HG02840 (cell line): ENCODE measurements around the gene CACNA1D.

Source experiments
- ATAC-seq: cut with Tn5 transposase; IDR thresholded peaks from one replicate; pipeline ENCODE4 v1.9.1; 2021; ENCODE audit warnings: mild to moderate bottlenecking, moderate library complexity, moderate number of reproducible peaks; ENCODE audit not compliant: unreplicated experiment, low FRiP score

Gene CACNA1D

GRCh38 chr3:53705024-53705745 lies 210.8 kb downstream of the CACNA1D start:
- ATAC-seq: no peak

- ATAC-seq: no peak
Measured at GRCh38 chr3:53705774-53706173, 211.4 kb downstream of the CACNA1D start.

- ATAC-seq: no peak
Measured at GRCh38 chr3:53707222-53707621, 212.8 kb downstream of the CACNA1D start.

- no peak for ATAC-seq
Measured at GRCh38 chr3:53708001-53708621, 213.7 kb downstream of the CACNA1D start.

- ATAC-seq: no peak
Measured at GRCh38 chr3:53709256-53709655, 214.8 kb downstream of the CACNA1D start.

GRCh38 chr3:53709860-53710674 lies 215.7 kb downstream of the CACNA1D start:
- ATAC-seq: no peak

- no peak for ATAC-seq
Measured at GRCh38 chr3:53711387-53711786, 217.0 kb downstream of the CACNA1D start.

- ATAC-seq: no peak
Measured at GRCh38 chr3:53712817-53713388, 218.5 kb downstream of the CACNA1D start.

- no peak for ATAC-seq
Measured at GRCh38 chr3:53713626-53714025, 219.2 kb downstream of the CACNA1D start.

GRCh38 chr3:53715815-53716483 lies 221.5 kb downstream of the CACNA1D start:
- no peak for ATAC-seq

GRCh38 chr3:53716998-53717397 lies 222.6 kb downstream of the CACNA1D start:
- no peak for ATAC-seq

- ATAC-seq: no peak
Measured at GRCh38 chr3:53718462-53718861, 224.1 kb downstream of the CACNA1D start.

GRCh38 chr3:53719796-53720195 lies 225.4 kb downstream of the CACNA1D start:
- ATAC-seq: no peak

- no peak for ATAC-seq
Measured at GRCh38 chr3:53721187-53722119, 227.0 kb downstream of the CACNA1D start.

- no peak for ATAC-seq
Measured at GRCh38 chr3:53724566-53724965, 230.2 kb downstream of the CACNA1D start.

GRCh38 chr3:53725387-53725995 lies 231.1 kb downstream of the CACNA1D start:
- no peak for ATAC-seq

GRCh38 chr3:53726643-53727042 lies 232.2 kb downstream of the CACNA1D start:
- ATAC-seq: no peak

GRCh38 chr3:53728606-53729005 lies 234.2 kb downstream of the CACNA1D start:
- ATAC-seq: no peak

GRCh38 chr3:53729159-53729558 lies 234.7 kb downstream of the CACNA1D start:
- ATAC-seq: no peak
